Calu3 (cell line): ENCODE measurements around the gene DIS3L2. TPM values are rescaled to one million over a fixed set of nuclear protein-coding genes. Genes with fewer than 3 reads are reported as not detected.

ENCODE experiments used
- BruUV-seq: library from RNA; stranded (reverse); fragments of 400-500 nt; replicated peaks from 2 replicates; lab custom pipeline; 2021; lab: Mats Ljungman, UMichigan
- CTCF ChIA-PET: fragments of 300-600 bp; sonication (Branson Sonifier 250); formaldehyde crosslinking; loops from one replicate; lab custom pipeline; 2022; ENCODE audit warnings: antibody characterized with exemption; lab: Charles Lee
- DNase-seq: peaks from one replicate; pipeline ENCODE4 v3.0.0; 2022
- H3K27ac Mint-ChIP-seq: one replicate; pipeline ENCODE4 v1.8.0; 2022; ENCODE audit warnings: mixed read lengths; ENCODE audit not compliant: unreplicated experiment
- H3K27me3 Mint-ChIP-seq: one replicate; pipeline ENCODE4 v1.8.0; 2022; ENCODE audit warnings: mixed read lengths; ENCODE audit not compliant: unreplicated experiment
- H3K36me3 Mint-ChIP-seq: one replicate; pipeline ENCODE4 v1.8.0; 2022; ENCODE audit warnings: mild to moderate bottlenecking, moderate library complexity, mixed read lengths; ENCODE audit not compliant: insufficient read depth, unreplicated experiment
- H3K4me1 Mint-ChIP-seq: one replicate; pipeline ENCODE4 v1.8.0; 2022; ENCODE audit warnings: mild to moderate bottlenecking, low read depth, mixed read lengths; ENCODE audit not compliant: unreplicated experiment
- H3K4me3 Mint-ChIP-seq: one replicate; pipeline ENCODE4 v1.8.0; 2022; ENCODE audit warnings: mild to moderate bottlenecking, low read depth, moderate library complexity, mixed read lengths; ENCODE audit not compliant: unreplicated experiment
- H3K9me3 Mint-ChIP-seq: one replicate; pipeline ENCODE4 v1.8.0; 2022; ENCODE audit warnings: low read depth, mixed read lengths; ENCODE audit not compliant: unreplicated experiment
- intact Hi-C: fragments of 100-400 bp; cut with micrococcal nuclease; formaldehyde crosslinking; loops from one replicate; pipeline ENCODE4 v1.10.0; 2022; ENCODE audit not compliant: unreplicated experiment
- total RNA-seq: library from RNA; stranded (reverse); gene quantifications from 2 replicates; pipeline ENCODE4 v1.2.3, GENCODE V29; 2022
- TF ChIP-seq, protein P1 (sequence below): fragments of 200-600 bp; IDR thresholded peaks from one replicate; pipeline ENCODE4 v1.8.0; 2022; ENCODE audit warnings: antibody characterized with exemption; ENCODE audit not compliant: unreplicated experiment

Gene DIS3L2
- total RNA-seq, 1 experiment from 2014 or later = 46.0 TPM

DNA sequence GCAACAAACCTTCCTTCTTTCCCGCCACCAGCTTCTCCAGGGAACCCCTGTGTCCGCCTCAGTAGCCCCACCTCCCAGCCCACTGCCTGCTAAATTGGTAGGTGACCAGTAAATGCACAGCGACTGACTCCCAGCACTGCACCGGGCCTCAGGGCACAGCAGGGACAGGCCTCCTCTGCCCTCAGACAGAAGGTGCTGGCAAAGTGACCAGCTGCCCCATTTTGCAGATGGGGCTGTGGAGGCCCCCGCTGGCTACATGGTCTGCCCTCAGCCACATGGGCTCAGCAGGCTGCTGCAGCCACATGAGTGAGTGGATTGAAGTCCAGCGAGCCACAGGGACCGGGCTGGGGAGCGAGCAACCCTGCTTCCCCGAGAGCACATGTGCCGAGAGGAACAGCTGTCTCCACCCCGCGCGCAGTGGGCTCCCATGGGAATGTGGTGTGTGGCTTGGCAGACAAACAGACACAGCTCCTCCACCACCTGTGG, 27.6 kb upstream of the DIS3L2 start:
- no peak overlapping the region for H3K27ac Mint-ChIP-seq
- CTCF ChIA-PET = no interaction called here
- TF ChIP-seq, protein P1, sequence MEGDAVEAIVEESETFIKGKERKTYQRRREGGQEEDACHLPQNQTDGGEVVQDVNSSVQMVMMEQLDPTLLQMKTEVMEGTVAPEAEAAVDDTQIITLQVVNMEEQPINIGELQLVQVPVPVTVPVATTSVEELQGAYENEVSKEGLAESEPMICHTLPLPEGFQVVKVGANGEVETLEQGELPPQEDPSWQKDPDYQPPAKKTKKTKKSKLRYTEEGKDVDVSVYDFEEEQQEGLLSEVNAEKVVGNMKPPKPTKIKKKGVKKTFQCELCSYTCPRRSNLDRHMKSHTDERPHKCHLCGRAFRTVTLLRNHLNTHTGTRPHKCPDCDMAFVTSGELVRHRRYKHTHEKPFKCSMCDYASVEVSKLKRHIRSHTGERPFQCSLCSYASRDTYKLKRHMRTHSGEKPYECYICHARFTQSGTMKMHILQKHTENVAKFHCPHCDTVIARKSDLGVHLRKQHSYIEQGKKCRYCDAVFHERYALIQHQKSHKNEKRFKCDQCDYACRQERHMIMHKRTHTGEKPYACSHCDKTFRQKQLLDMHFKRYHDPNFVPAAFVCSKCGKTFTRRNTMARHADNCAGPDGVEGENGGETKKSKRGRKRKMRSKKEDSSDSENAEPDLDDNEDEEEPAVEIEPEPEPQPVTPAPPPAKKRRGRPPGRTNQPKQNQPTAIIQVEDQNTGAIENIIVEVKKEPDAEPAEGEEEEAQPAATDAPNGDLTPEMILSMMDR = no peak
- H3K27me3 Mint-ChIP-seq = peaks cover 79% of the 10 kb centered on the region
- DNase-seq = no peak
- BruUV-seq = no TSS peak
- intact Hi-C loops = no loop called here
- H3K4me1 Mint-ChIP-seq = no peaks in the 10 kb centered on the region
- H3K4me3 Mint-ChIP-seq = no peak overlapping the region
- peaks cover 4% of the 10 kb centered on the region for H3K36me3 Mint-ChIP-seq
- H3K9me3 Mint-ChIP-seq = no peaks in the 10 kb centered on the region

DNA sequence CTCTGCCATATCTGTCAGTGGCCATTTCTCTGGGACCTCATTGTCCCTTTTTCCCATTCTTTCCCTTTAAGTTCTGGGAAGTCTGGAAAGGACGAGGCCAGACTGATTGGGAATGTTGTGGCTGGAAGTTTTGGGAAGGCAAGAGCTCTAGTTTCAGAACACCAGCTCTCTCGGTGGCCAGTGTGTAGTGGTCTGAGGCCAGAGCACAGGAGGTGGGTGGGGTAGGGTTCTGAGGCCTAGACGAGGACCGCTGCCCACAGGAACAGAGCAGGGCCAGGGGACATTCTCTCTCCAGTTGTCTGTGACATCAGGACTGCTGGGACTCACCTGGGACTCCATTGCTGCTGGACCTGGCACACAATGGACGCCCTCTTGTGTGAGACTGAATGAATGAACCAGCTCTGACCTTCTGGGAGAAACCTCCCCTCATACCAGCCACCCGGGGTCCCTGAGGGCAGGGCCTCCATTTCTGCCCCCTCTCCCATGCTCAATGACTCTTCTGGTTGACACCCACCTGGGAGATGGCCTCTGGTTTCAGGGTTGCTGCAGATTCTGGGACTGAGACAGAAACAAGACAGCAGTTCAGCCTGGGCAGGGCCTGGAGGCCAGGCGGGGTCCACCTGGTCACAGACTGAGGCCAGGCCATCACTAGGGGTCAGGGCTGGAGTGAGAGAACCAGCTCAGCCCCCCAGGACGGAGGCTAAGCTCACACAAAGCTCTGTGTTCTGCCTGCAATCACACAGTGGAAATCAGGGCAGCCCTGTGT, 26.9 kb upstream of the DIS3L2 start:
- Mint-ChIP-seq H3K36me3 (no peaks in the 10 kb centered on the region), H3K27me3 (peaks cover 72% of the 10 kb centered on the region), H3K4me1 (no peaks in the 10 kb centered on the region), H3K27ac (no peak overlapping the region), H3K4me3 (no peak overlapping the region), H3K9me3 (no peaks in the 10 kb centered on the region)
- BruUV-seq = no TSS peak
- intact Hi-C loops = no loop called here
- no peak for DNase-seq
- TF ChIP-seq, protein P1 = no peak
- CTCF ChIA-PET = no interaction called here

DNA sequence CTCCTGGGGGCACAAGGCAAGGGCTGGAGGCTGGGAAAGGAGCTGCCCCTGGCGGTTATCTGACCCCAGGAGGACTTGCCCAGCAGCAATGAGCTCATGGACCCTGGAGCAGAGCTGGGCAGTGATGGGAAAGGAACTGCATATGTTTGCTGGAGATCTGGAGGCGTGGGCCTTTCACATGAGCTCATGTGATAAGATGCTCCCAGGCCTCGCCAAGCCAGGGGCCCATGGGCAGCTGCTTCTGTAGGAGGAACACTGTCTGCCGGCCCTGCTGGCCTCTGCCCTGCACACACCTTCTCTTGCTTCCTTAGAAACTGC, 26.3 kb upstream of the DIS3L2 start:
- BruUV-seq = no TSS peak
- Mint-ChIP-seq H3K27ac (no peak overlapping the region), H3K4me1 (no peaks in the 10 kb centered on the region), H3K9me3 (no peaks in the 10 kb centered on the region), H3K36me3 (no peaks in the 10 kb centered on the region), H3K27me3 (peaks cover 67% of the 10 kb centered on the region), H3K4me3 (no peak overlapping the region)
- TF ChIP-seq, protein P1 = no peak
- intact Hi-C loops = no loop called here
- DNase-seq = no peak
- CTCF ChIA-PET = no interaction called here

DNA sequence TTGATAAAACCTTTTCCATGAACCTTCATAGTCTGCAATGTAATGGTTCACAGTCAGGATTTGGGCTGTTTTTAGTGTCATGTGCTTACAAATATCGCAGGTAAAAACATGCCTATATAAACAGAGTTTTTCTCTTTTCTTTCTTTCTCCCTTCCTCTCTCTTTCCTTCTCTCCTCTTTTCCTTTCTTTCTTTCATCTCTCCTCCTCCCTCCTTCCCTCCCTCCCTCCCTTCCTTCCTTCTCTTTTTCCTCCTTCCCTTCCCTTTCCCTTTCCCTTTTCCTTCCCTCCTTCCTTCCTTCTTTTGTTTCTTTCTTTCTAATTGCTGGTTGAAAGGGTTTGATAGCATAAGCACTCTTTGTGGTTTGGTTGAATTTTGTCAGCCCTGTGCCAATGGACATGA, 25.7 kb upstream of the DIS3L2 start:
- DNase-seq = no peak
- no peak overlapping the region for H3K4me3 Mint-ChIP-seq
- CTCF ChIA-PET = no interaction called here
- intact Hi-C loops = no loop called here
- H3K27ac Mint-ChIP-seq = no peak overlapping the region
- H3K36me3 Mint-ChIP-seq = no peaks in the 10 kb centered on the region
- H3K4me1 Mint-ChIP-seq = no peaks in the 10 kb centered on the region
- TF ChIP-seq, protein P1 = no peak
- H3K27me3 Mint-ChIP-seq = peaks cover 62% of the 10 kb centered on the region
- BruUV-seq = no TSS peak
- H3K9me3 Mint-ChIP-seq = no peaks in the 10 kb centered on the region
